Tibial nerve (tissue), 4 donors: ENCODE results near the gene PLB1. TPM values are rescaled to one million over a fixed set of nuclear protein-coding genes. Genes with fewer than 3 reads are reported as not detected.

Experiments used
- DNase-seq, 2 donors: peaks; one replicate each; pipeline ENCODE4 v3.0.0-alpha.2; 2019; ENCODE audit warnings: low spot score in 2 of 2
- H3K27ac ChIP-seq, 4 donors: fragments of 200-600 bp; sonication (generic) in 3 of 4; one replicate each; pipeline ENCODE4 v1.5.1; 2017 to 2019; ENCODE audit warnings: mild to moderate bottlenecking in 1 of 4
- H3K27me3 ChIP-seq, 2 donors: fragments of 200-600 bp; sonication (generic) in 1 of 2; one replicate each; pipeline versions ENCODE4 v1.5.1 to v1.6.0; 2017 to 2019
- H3K36me3 ChIP-seq, 3 donors: fragments of 200-600 bp; sonication (generic); one replicate each; pipeline ENCODE4 v1.5.1; 2018 to 2019
- H3K4me1 ChIP-seq, 4 donors: fragments of 200-600 bp; sonication (generic) in 3 of 4; one replicate each; pipeline ENCODE4 v1.5.1; 2017 to 2019
- H3K4me3 ChIP-seq, 4 donors: fragments of 200-600 bp; sonication (generic) in 3 of 4; one replicate each; pipeline ENCODE4 v1.5.1; 2017 to 2019; ENCODE audit warnings: mild to moderate bottlenecking in 1 of 4, moderate library complexity in 1 of 4
- H3K9me3 ChIP-seq, 4 donors: fragments of 200-600 bp; sonication (generic) in 3 of 4; one replicate each; pipeline ENCODE4 v1.5.1; 2017 to 2019
- EP300 ChIP-seq, 2 donors: sonication (generic); formaldehyde crosslinking; IDR thresholded peaks; one replicate each; pipeline ENCODE4 v1.6.1; 2017; ENCODE audit warnings: antibody characterized with exemption in 2 of 2, mild to moderate bottlenecking in 1 of 2
- POLR2A ChIP-seq, 2 donors: fragments of 450-650 bp; IDR thresholded peaks; one replicate each; pipeline ENCODE4 v1.6.1; 2017; ENCODE audit warnings: antibody characterized with exemption in 2 of 2, mild to moderate bottlenecking in 2 of 2, moderate library complexity in 2 of 2
- WGBS, 2 donors: methylation state at CpG; one replicate each; pipeline ENCODE4 v1.1.5; 2018; 5-methylcytosine and 5-hydroxymethylcytosine counted together
- total RNA-seq, 4 donors: library from RNA; depleted of rRNA; stranded (reverse); fragments of >200 nt; gene quantifications; one replicate each; pipeline ENCODE4 v1.1.0, GENCODE V29; 2016
- TF ChIP-seq, protein P1 (sequence below), 5 experiments: fragments of 200-600 bp in 3 of 5; fragments of 450-650 bp in 2 of 5; sonication (generic) in 3 of 5; IDR thresholded peaks; one replicate each; pipeline ENCODE4 v1.5.1; 2016 to 2019; ENCODE audit warnings: antibody characterized with exemption in 5 of 5, mild to moderate bottlenecking in 3 of 5, moderate library complexity in 2 of 5

The PLB1 gene
- total RNA-seq, 4 donors from 2014 or later = 1.7 to 8.4 (median 4.7) TPM

DNA sequence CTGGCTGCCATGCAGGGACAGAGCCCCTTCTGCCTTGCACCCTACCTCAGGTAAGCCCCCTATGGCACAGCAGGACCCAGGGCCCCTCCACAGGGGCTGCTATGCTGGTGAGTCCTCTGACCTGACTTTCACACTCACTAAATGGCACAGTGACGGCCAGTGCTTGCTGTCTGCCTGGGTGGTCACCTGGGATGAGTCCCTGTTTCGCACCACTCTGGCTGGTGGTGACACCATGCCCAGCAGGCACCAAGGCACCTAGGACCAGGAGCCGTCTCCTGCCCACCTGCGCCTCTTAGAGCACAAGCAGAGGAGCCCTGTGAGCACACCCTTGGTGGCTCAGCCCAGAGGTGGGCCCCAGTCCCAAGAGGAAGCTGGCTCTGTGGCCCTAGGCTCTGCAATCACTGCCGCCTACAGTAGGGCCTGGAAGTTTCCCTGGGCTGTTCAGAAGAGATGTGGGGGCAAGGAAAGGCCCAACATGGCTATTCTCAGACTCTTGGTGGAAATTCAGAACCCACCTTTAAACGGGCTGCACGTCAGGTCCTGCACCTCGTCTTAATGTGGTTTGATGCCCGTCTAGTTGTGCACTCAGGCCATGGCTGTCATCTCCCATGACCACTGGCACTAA is 96.0 kb downstream of the PLB1 start:
- no peaks in the 10 kb centered on the region for H3K36me3 ChIP-seq
- no peak overlapping the region for H3K27ac ChIP-seq
- H3K9me3 ChIP-seq = no peaks in the 10 kb centered on the region
- no peak overlapping the region for H3K4me3 ChIP-seq
- WGBS, 2 donors = 89 to 96% methylated on average over 9 of the region's 9 CpGs
- TF ChIP-seq POLR2A (IDR thresholded peaks at IDR 0.05) = no peak
- no peak for TF ChIP-seq EP300 (IDR thresholded peaks at IDR 0.05)
- TF ChIP-seq, protein P1, sequence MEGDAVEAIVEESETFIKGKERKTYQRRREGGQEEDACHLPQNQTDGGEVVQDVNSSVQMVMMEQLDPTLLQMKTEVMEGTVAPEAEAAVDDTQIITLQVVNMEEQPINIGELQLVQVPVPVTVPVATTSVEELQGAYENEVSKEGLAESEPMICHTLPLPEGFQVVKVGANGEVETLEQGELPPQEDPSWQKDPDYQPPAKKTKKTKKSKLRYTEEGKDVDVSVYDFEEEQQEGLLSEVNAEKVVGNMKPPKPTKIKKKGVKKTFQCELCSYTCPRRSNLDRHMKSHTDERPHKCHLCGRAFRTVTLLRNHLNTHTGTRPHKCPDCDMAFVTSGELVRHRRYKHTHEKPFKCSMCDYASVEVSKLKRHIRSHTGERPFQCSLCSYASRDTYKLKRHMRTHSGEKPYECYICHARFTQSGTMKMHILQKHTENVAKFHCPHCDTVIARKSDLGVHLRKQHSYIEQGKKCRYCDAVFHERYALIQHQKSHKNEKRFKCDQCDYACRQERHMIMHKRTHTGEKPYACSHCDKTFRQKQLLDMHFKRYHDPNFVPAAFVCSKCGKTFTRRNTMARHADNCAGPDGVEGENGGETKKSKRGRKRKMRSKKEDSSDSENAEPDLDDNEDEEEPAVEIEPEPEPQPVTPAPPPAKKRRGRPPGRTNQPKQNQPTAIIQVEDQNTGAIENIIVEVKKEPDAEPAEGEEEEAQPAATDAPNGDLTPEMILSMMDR (IDR thresholded peaks at IDR 0.05) = no peak
- H3K27me3 ChIP-seq = no peaks in the 10 kb centered on the region
- peaks cover 0 to 13% (median 6%) of the 10 kb centered on the region in 4 donors for H3K4me1 ChIP-seq
- DNase-seq = no peak

DNA sequence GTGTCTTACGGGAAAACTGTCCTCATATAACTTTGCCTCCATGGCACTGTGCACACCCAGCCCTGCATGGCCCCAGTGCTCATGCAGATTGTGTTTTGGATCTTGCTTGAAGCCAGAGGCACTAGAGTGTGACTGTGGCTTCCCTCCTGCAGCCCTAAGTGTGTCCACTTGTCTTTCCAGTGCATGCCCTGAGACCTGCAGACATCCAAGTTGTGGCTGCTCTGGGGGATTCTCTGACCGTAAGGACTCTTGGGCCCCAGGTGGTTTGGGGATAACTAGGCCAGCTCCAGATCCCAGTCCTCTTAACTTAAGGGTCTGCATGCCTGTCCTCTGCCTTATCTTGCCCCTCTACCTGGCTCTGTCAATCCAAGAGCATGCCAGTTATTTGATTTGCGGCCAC is 96.6 kb downstream of the PLB1 start:
- TF ChIP-seq POLR2A (IDR thresholded peaks at IDR 0.05) (no peak), EP300 (IDR thresholded peaks at IDR 0.05) (no peak)
- TF ChIP-seq, protein P1 (IDR thresholded peaks at IDR 0.05) = no peak
- no peak for DNase-seq
- Histone ChIP-seq H3K27me3 (no peaks in the 10 kb centered on the region), H3K9me3 (no peaks in the 10 kb centered on the region), H3K36me3 (no peaks in the 10 kb centered on the region), H3K4me3 (no peak overlapping the region), H3K27ac (no peak overlapping the region), H3K4me1 (peaks cover 0 to 13% (median 6%) of the 10 kb centered on the region in 4 donors)
- whole genome bisulfite sequencing, 2 donors = 90 to 93% methylated on average over 3 of the region's 3 CpGs

DNA sequence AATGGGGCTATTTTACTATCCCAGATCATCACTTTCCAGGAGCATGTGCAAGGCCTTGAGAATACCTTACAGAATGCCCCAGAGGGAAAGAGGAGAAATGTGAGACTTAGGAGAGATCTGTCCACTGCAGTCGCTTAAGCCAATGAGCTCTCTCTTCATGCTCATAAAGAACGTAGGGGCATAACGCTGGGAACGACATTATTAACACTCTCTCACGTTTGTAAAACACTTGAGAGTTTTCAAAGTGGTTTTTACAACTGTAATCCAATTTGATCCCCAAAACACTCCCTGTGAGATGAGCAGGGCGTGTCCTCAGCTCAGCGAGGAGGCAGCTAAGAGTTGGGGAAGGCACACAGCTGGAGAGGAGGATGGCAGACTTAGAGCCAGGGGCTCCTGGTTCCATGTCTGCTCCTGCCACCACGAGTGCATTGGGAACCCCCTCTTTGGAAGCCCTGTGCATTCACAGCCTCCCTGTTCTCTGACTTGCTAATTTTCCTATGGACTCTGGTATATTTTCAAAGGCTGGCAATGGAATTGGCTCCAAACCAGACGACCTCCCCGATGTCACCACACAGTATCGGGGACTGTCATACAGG is 97.4 kb downstream of the PLB1 start:
- H3K4me1 ChIP-seq = peaks cover 0 to 13% (median 6%) of the 10 kb centered on the region in 4 donors
- 64 to 69% methylated on average over 11 of the region's 11 CpGs for WGBS, 2 donors

DNA sequence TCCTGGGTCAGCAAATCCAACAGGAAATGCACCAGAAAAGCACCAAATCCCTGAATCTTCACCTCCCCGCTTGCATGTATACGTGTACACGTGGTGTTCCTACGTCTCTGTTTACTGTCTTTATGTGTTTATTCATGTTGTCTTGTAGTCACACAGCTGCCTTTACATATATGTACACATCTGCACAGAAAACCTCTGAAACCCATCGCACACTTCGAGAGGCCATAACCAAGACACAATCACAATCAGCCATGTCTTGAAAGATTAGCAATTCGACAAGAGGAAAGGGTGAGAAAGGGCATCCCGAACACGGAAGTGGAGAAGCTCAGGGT is 98.1 kb downstream of the PLB1 start:
- H3K36me3 ChIP-seq = no peaks in the 10 kb centered on the region
- WGBS, 2 donors = 50 to 52% methylated on average over 9 of the region's 9 CpGs
- H3K27me3 ChIP-seq = no peaks in the 10 kb centered on the region
- DNase-seq = no peak
- H3K9me3 ChIP-seq = no peaks in the 10 kb centered on the region
- H3K4me3 ChIP-seq = no peak overlapping the region
- H3K27ac ChIP-seq = peak overlapping the region in 1 of 4 donors; percentile 74
- H3K4me1 ChIP-seq = peaks cover 0 to 13% (median 6%) of the 10 kb centered on the region in 4 donors
- TF ChIP-seq, protein P1 (IDR thresholded peaks at IDR 0.05) = no peak

More for the DNA sequence above, 97.4 kb downstream of the PLB1 start:
- Histone ChIP-seq H3K9me3 (no peaks in the 10 kb centered on the region), H3K27me3 (no peaks in the 10 kb centered on the region), H3K36me3 (no peaks in the 10 kb centered on the region), H3K27ac (no peak overlapping the region), H3K4me3 (no peak overlapping the region)
- no peak for TF ChIP-seq EP300 (IDR thresholded peaks at IDR 0.05)
- TF ChIP-seq POLR2A (IDR thresholded peaks at IDR 0.05) = no peak
- TF ChIP-seq, protein P1 (IDR thresholded peaks at IDR 0.05) = no peak
- DNase-seq = no peak

DNA sequence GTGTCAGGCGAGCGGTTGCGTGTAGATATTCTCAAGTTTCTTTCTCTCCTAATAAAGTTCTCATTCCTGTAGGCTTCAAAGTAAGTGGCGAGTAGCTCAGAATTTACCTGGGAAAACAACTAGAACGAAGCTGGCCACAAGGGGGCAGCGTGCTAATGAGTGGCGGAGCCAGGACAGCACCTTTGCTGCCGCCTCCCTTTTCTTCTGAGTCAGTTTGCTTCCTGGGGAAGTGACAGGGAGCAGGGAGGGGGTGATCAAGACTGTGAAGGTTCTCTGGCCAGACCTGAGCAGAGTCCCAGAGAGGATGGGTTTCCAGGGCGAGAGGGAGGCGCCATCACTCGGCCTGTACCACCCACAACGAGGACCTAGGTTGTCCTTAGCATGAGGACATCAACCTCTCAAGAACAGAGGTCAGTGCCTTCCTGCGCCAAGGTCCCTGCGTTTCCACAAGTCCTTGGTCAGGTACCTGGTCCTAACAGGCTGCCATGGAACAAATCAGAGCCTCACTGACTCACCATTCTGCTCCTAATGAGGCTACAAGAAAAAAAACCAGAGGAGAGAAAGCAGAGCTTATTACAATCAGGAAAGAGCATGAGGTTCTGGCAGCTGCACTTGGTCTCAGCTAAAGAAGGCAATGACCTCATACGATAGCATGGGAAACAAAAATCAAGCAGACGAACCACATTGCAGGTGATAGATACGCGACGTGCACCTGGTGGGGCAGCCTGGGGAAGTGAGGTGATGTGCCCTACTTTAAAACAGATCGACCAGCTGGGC is 98.7 kb downstream of the PLB1 start:
- TF ChIP-seq, protein P1 (IDR thresholded peaks at IDR 0.05) = peak; percentile 77 to 90 (median 81)
- TF ChIP-seq POLR2A (IDR thresholded peaks at IDR 0.05) (peak in 1 of 2 donors; percentile 16), EP300 (IDR thresholded peaks at IDR 0.05) (peak; percentile 42 to 78)
- Histone ChIP-seq H3K4me1 (peaks cover 0 to 13% (median 6%) of the 10 kb centered on the region in 4 donors), H3K9me3 (no peaks in the 10 kb centered on the region), H3K27me3 (no peaks in the 10 kb centered on the region), H3K36me3 (no peaks in the 10 kb centered on the region), H3K27ac (peak overlapping the region; percentile 17 to 74 (median 60)), H3K4me3 (peak overlapping the region in 1 of 4 donors; percentile 2)
- DNase-seq = peak; percentile 92 to 97
- 29 to 43% methylated on average over 20 of the region's 20 CpGs for WGBS, 2 donors
